ENCODE measurements around the gene INO80. TPM values are rescaled to one million over a fixed set of nuclear protein-coding genes. Genes with fewer than 3 reads are reported as not detected.

INO80 gene
- total and polyA plus RNA-seq, 2 donors (not counting 1 experiment from before 2014, with no cell fraction given) = 16.3 to 55.7 TPM

DNA sequence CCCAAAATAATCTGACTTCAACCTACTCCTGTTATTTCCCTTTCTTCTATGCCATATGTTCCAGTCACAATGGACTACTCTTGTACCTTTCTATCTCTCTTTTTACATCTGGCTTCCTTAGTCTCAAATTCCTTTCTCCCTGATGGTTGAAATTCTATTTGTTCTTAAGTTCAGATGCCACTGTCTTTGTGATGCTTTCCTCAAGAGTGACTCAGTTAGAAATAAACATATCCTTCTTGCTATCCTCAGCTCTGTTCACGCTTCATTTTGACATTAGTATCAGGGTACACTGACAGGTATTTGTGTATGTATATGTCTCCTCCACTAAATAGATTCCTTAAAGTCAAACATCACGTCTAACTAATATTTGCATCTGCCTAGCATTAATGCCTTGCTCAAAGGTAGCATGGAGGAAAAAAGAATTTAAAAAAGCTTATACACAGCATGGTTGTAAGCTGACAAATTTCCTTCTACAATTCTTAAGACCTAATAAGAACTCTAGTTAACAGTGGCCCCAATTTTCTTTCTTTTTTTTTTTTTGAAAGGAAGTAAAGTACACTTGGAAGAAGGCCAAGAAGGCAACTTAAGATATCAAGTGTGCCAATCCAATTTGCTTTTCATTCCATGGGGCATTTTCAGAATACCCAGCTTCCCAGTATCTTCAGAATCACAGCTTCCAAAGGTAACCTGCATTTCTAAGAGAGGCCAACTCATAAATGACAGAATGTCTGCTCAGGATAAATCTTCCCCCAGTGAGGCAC is 104.8 kb downstream of the INO80 start:
- no peak overlapping the region for H3K27ac ChIP-seq (ENCODE audit: low read length in 2 of 2)
- peaks cover 9% of the 10 kb centered on the region in 2 donors for H3K4me1 ChIP-seq (ENCODE audit: control insufficient read depth in 2 of 2, insufficient read depth in 2 of 2, low read length in 2 of 2)
- Mint-ChIP-seq H3K9me3 (ENCODE audit: insufficient read depth) (no peaks in the 10 kb centered on the region), H3K27ac (no peak overlapping the region), H3K4me1 (peaks cover 16% of the 10 kb centered on the region), H3K27me3 (no peaks in the 10 kb centered on the region), H3K4me3 (no peak overlapping the region)
- intact Hi-C loops (cut with micrococcal nuclease) = loop anchor here (10.0 kb wide), 1 partner anchor 174 kb away; no protein-coding TSS in a partner anchor
- TF ChIP-seq EZH2 (IDR thresholded peaks at IDR 0.05; ENCODE audit: borderline replicate concordance, insufficient read depth, low read depth, low read length, poor library complexity, severe bottlenecking) (no peak), CTCF (IDR thresholded peaks at IDR 0.05) (no peak)
- no peaks in the 10 kb centered on the region for H4K20me1 ChIP-seq (ENCODE audit: control insufficient read depth, insufficient read depth, low read length, poor library complexity, severe bottlenecking)
- H2AFZ ChIP-seq (ENCODE audit: insufficient read depth, low read depth, low read length, poor library complexity, severe bottlenecking) = no peak overlapping the region
- no peaks in the 10 kb centered on the region for H3K9me3 ChIP-seq (ENCODE audit: control extremely low read depth in 1 of 3, control insufficient read depth in 2 of 3, insufficient read depth in 1 of 3, low read length in 2 of 3)
- ChIA-PET POLR2A (no interaction called here), CTCF (interaction anchor here (0.6 to 1.8 kb wide), 3 partner anchors 10 to 107 kb away, joined by 3 to 4 read pairs (median 3); no protein-coding TSS in a partner anchor)
- no peak overlapping the region for H3K9ac ChIP-seq (ENCODE audit: low read length)
- H3K79me2 ChIP-seq (ENCODE audit: control insufficient read depth, insufficient read depth, low read length) = no peaks in the 10 kb centered on the region
- no CpG with 5 or more reads among the region's 2 CpGs for WGBS (ENCODE audit: insufficient coverage)
- ATAC-seq (ENCODE audit: low read depth) = no peak
- no peak overlapping the region for H3K4me2 ChIP-seq (replicated peaks; ENCODE audit: low read depth, low read length, poor library complexity, severe bottlenecking)
- DNase-seq = no peak
- no peak overlapping the region for H3K4me3 ChIP-seq (ENCODE audit: control extremely low read depth in 1 of 5, extremely low read depth in 1 of 5, insufficient read depth in 1 of 5, low read depth in 2 of 5, low read length in 4 of 5)
- H3K27me3 ChIP-seq (replicated peaks in 1 of 4; ENCODE audit: control extremely low read depth in 1 of 4, control insufficient read depth in 3 of 4, insufficient read depth in 4 of 4, low read length in 3 of 4) = no peaks in the 10 kb centered on the region
- H3K36me3 ChIP-seq (replicated peaks in 1 of 2; ENCODE audit: control extremely low read depth in 1 of 2, control insufficient read depth in 1 of 2, extremely low read depth in 1 of 2, insufficient read depth in 2 of 2, low read length in 1 of 2) = peaks cover 10 to 63% of the 10 kb centered on the region in 2 experiments

- H3K27me3 ChIP-seq (replicated peaks in 1 of 4; ENCODE audit: control extremely low read depth in 1 of 4, control insufficient read depth in 3 of 4, insufficient read depth in 4 of 4, low read length in 3 of 4) = no peaks in the 10 kb centered on the region
- ATAC-seq (ENCODE audit: low read depth) = no peak
Measured at GRCh38 chr15:41010345-41010744, 105.7 kb downstream of the INO80 start.

More at GRCh38 chr15:41010345-41010744, 105.7 kb downstream of the INO80 start:
- no peak for TF ChIP-seq EZH2 (IDR thresholded peaks at IDR 0.05; ENCODE audit: borderline replicate concordance, insufficient read depth, low read depth, low read length, poor library complexity, severe bottlenecking)
- TF ChIP-seq CTCF (IDR thresholded peaks at IDR 0.05) = no peak
- Histone ChIP-seq H3K4me3 (ENCODE audit: control extremely low read depth in 1 of 5, extremely low read depth in 1 of 5, insufficient read depth in 1 of 5, low read depth in 2 of 5, low read length in 4 of 5) (no peak overlapping the region), H4K20me1 (ENCODE audit: control insufficient read depth, insufficient read depth, low read length, poor library complexity, severe bottlenecking) (no peaks in the 10 kb centered on the region), H3K9ac (ENCODE audit: low read length) (no peak overlapping the region), H3K4me2 (replicated peaks; ENCODE audit: low read depth, low read length, poor library complexity, severe bottlenecking) (no peak overlapping the region), H2AFZ (ENCODE audit: insufficient read depth, low read depth, low read length, poor library complexity, severe bottlenecking) (no peak overlapping the region), H3K4me1 (ENCODE audit: control insufficient read depth in 2 of 2, insufficient read depth in 2 of 2, low read length in 2 of 2) (peaks cover 9% of the 10 kb centered on the region in 2 donors), H3K36me3 (replicated peaks in 1 of 2; ENCODE audit: control extremely low read depth in 1 of 2, control insufficient read depth in 1 of 2, extremely low read depth in 1 of 2, insufficient read depth in 2 of 2, low read length in 1 of 2) (peaks cover 5 to 60% of the 10 kb centered on the region in 2 experiments), H3K79me2 (ENCODE audit: control insufficient read depth, insufficient read depth, low read length) (no peaks in the 10 kb centered on the region), H3K9me3 (ENCODE audit: control extremely low read depth in 1 of 3, control insufficient read depth in 2 of 3, insufficient read depth in 1 of 3, low read length in 2 of 3) (no peaks in the 10 kb centered on the region), H3K27ac (ENCODE audit: low read length in 2 of 2) (no peak overlapping the region)
- ChIA-PET CTCF (interaction anchor here (1.6 to 1.8 kb wide), 2 partner anchors 106 to 152 kb away, joined by 3 to 4 read pairs; no protein-coding TSS in a partner anchor), POLR2A (no interaction called here)
- no peak for DNase-seq
- H3K4me1 Mint-ChIP-seq = peaks cover 16% of the 10 kb centered on the region
- no peak overlapping the region for H3K27ac Mint-ChIP-seq
- intact Hi-C loops (cut with micrococcal nuclease) = loop anchor here (10.0 kb wide), 1 partner anchor 174 kb away; no protein-coding TSS in a partner anchor
- no peaks in the 10 kb centered on the region for H3K9me3 Mint-ChIP-seq (ENCODE audit: insufficient read depth)
- H3K27me3 Mint-ChIP-seq = no peaks in the 10 kb centered on the region
- H3K4me3 Mint-ChIP-seq = no peak overlapping the region

All from B cell (primary cell).